ENCODE data around the gene EPHB3. TPM values are rescaled to one million over a fixed set of nuclear protein-coding genes. Genes with fewer than 3 reads are reported as not detected.
"Not testable (repeated sequence)": the region's sequence is repeated elsewhere in the genome, so short reads cannot be mapped to it uniquely, and the experiment has no call there.

EPHB3 gene
- total RNA-seq, 1 donor from 2014 or later = 40.0 TPM

GRCh38 chr3:184598574-184598927 is 37.0 kb downstream of the EPHB3 start:
- DNase-seq (ENCODE audit: low spot score) = no peak

GRCh38 chr3:184599143-184599542 is 37.6 kb downstream of the EPHB3 start:
- no peak for DNase-seq (ENCODE audit: low spot score)

GRCh38 chr3:184600685-184601377 is 39.2 kb downstream of the EPHB3 start:
- no peak for DNase-seq (ENCODE audit: low spot score)

- no peak for DNase-seq (ENCODE audit: low spot score)
Observed at GRCh38 chr3:184601576-184602371, 40.2 kb downstream of the EPHB3 start.

GRCh38 chr3:184602372-184603150 is 41.0 kb downstream of the EPHB3 start:
- DNase-seq (ENCODE audit: low spot score) = peak; percentile 52

- no peak for DNase-seq (ENCODE audit: low spot score)
Observed at GRCh38 chr3:184603151-184604030, 41.8 kb downstream of the EPHB3 start.

- no peak for DNase-seq (ENCODE audit: low spot score)
Observed at GRCh38 chr3:184604039-184604601, 42.5 kb downstream of the EPHB3 start.

GRCh38 chr3:184604615-184605290 is 43.2 kb downstream of the EPHB3 start:
- DNase-seq (ENCODE audit: low spot score) = no peak

GRCh38 chr3:184608209-184608608 is 46.6 kb downstream of the EPHB3 start:
- DNase-seq (ENCODE audit: low spot score) = no peak

GRCh38 chr3:184609476-184610244 is 48.1 kb downstream of the EPHB3 start:
- DNase-seq (ENCODE audit: low spot score) = no peak

- no peak for DNase-seq (ENCODE audit: low spot score)
Observed at GRCh38 chr3:184610245-184610871, 48.8 kb downstream of the EPHB3 start.

- peak; percentile 92 for DNase-seq (ENCODE audit: low spot score)
Observed at GRCh38 chr3:184611607-184612281, 50.2 kb downstream of the EPHB3 start.

GRCh38 chr3:184615396-184615795 is 53.8 kb downstream of the EPHB3 start:
- no peak for DNase-seq (ENCODE audit: low spot score)

- DNase-seq (ENCODE audit: low spot score) = no peak
Observed at GRCh38 chr3:184616436-184616835, 54.9 kb downstream of the EPHB3 start.

- not testable (repeated sequence) for DNase-seq (ENCODE audit: low spot score)
Observed at GRCh38 chr3:184617306-184617705, 55.7 kb downstream of the EPHB3 start.

- DNase-seq (ENCODE audit: low spot score) = no peak
Observed at GRCh38 chr3:184618811-184619210, 57.2 kb downstream of the EPHB3 start.

- peak; percentile 67 for DNase-seq (ENCODE audit: low spot score)
Observed at GRCh38 chr3:184619369-184619768, 57.8 kb downstream of the EPHB3 start.

GRCh38 chr3:184619787-184620430 is 58.3 kb downstream of the EPHB3 start:
- no peak for DNase-seq (ENCODE audit: low spot score)

Data from umbilical cord (tissue), 2 donors.